ENCODE measurements around the gene CTSA. TPM values are rescaled to one million over a fixed set of nuclear protein-coding genes. Genes with fewer than 3 reads are reported as not detected.

The CTSA gene
- total RNA-seq, 1 donor from 2014 or later, result 23.0 TPM

GRCh38 chr20:45851501-45851900 is 39.6 kb upstream of the CTSA start:
- Histone ChIP-seq H3K4me1 (ENCODE audit: control insufficient read depth in 3 of 3, insufficient read depth in 3 of 3, low read length in 3 of 3) (peaks cover 18 to 22% (median 19%) of the 10 kb centered on the region in 3 donors), H3K27me3 (ENCODE audit: control insufficient read depth in 3 of 3, insufficient read depth in 3 of 3, low read length in 3 of 3) (no peaks in the 10 kb centered on the region), H3K9me3 (ENCODE audit: control insufficient read depth in 3 of 3, low read length in 3 of 3) (no peaks in the 10 kb centered on the region), H3K9ac (ENCODE audit: low read depth in 1 of 3, low read length in 3 of 3) (no peak overlapping the region), H3K4me3 (ENCODE audit: low read length in 3 of 3) (no peak overlapping the region), H3K27ac (ENCODE audit: low read depth, low read length) (no peak overlapping the region), H3K36me3 (ENCODE audit: control insufficient read depth in 3 of 3, insufficient read depth in 3 of 3, low read length in 3 of 3) (peaks cover 27 to 46% (median 31%) of the 10 kb centered on the region in 3 donors)

GRCh38 chr20:45852326-45852725 is 38.8 kb upstream of the CTSA start:
- Histone ChIP-seq H3K9me3 (ENCODE audit: control insufficient read depth in 3 of 3, low read length in 3 of 3) (no peaks in the 10 kb centered on the region), H3K4me1 (ENCODE audit: control insufficient read depth in 3 of 3, insufficient read depth in 3 of 3, low read length in 3 of 3) (peaks cover 22 to 25% (median 23%) of the 10 kb centered on the region in 3 donors), H3K27me3 (ENCODE audit: control insufficient read depth in 3 of 3, insufficient read depth in 3 of 3, low read length in 3 of 3) (no peaks in the 10 kb centered on the region), H3K36me3 (ENCODE audit: control insufficient read depth in 3 of 3, insufficient read depth in 3 of 3, low read length in 3 of 3) (peaks cover 22 to 39% (median 26%) of the 10 kb centered on the region in 3 donors), H3K27ac (ENCODE audit: low read depth, low read length) (no peak overlapping the region), H3K4me3 (ENCODE audit: low read length in 3 of 3) (no peak overlapping the region), H3K9ac (ENCODE audit: low read depth in 1 of 3, low read length in 3 of 3) (no peak overlapping the region)

GRCh38 chr20:45853484-45853883 is 37.7 kb upstream of the CTSA start:
- no peak overlapping the region for H3K4me3 ChIP-seq (ENCODE audit: low read length in 3 of 3)
- H3K27me3 ChIP-seq (ENCODE audit: control insufficient read depth in 3 of 3, insufficient read depth in 3 of 3, low read length in 3 of 3), result no peaks in the 10 kb centered on the region
- no peaks in the 10 kb centered on the region for H3K9me3 ChIP-seq (ENCODE audit: control insufficient read depth in 3 of 3, low read length in 3 of 3)
- H3K4me1 ChIP-seq (ENCODE audit: control insufficient read depth in 3 of 3, insufficient read depth in 3 of 3, low read length in 3 of 3), result peaks cover 28 to 35% (median 31%) of the 10 kb centered on the region in 3 donors
- no peak overlapping the region for H3K9ac ChIP-seq (ENCODE audit: low read depth in 1 of 3, low read length in 3 of 3)
- H3K27ac ChIP-seq (ENCODE audit: low read depth, low read length), result no peak overlapping the region
- peaks cover 18 to 34% (median 23%) of the 10 kb centered on the region in 3 donors for H3K36me3 ChIP-seq (ENCODE audit: control insufficient read depth in 3 of 3, insufficient read depth in 3 of 3, low read length in 3 of 3)

DNA sequence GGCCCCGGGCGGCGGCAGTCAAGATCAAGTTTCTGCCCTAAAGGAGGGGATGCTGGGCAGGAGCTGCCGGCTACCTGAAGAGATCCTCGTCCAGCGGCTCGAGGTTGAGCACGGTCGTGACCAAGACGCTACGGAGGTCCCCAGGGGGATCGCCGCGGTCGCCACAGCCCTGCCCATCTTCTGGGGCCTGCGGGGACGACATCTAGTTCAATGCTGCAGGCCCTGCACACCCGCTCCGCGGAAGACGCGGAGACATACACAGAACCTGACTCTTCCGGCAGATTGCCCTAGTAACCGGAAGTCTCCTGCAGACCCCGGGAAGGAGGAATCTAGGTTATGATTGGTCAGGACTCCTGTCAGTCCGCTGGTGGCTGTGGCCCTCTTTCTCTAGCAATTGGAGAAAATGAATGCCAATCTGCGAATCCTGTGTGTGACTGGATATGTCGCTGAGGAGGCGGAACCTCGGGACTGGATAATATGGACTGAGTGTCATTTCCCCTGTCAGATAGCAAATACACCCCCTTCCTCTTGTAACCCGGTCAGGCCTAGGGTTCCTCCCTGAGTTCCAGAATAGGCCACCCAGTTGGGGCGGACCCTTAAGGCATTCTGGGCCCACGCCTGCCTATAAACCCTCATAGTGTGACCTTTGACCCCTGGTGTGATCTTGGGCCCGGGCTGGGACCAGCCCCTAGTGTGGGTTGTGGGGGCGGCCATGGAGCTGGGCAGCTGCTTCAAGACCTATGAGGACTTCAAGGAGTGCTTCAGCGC is 33.8 kb upstream of the CTSA start, which contains the start of the genes ACOT8 and ZSWIM3:
Gene ACOT8, minus strand, starts transcription at position 279 of the 768 bp plus-strand sequence. Its CDS starts 77 bp downstream, at position 202.
Gene ZSWIM3, plus strand, starts transcription at position 501 of the 768 bp plus-strand sequence. Its CDS starts 212 bp downstream, at position 713.
- peak within 1 kb of the TSS; percentile 83 to 96 (median 92) for H3K9ac ChIP-seq (ENCODE audit: low read depth in 1 of 3, low read length in 3 of 3)
- H3K27ac ChIP-seq (ENCODE audit: low read depth, low read length), result peak within 1 kb of the TSS; percentile 89
- H3K36me3 ChIP-seq (ENCODE audit: control insufficient read depth in 3 of 3, insufficient read depth in 3 of 3, low read length in 3 of 3), result peaks cover 6 to 17% (median 8%) of the 10 kb centered on the region in 3 donors
- peaks cover 27 to 36% (median 28%) of the 10 kb centered on the region in 3 donors for H3K4me1 ChIP-seq (ENCODE audit: control insufficient read depth in 3 of 3, insufficient read depth in 3 of 3, low read length in 3 of 3)
- H3K9me3 ChIP-seq (ENCODE audit: control insufficient read depth in 3 of 3, low read length in 3 of 3), result no peaks in the 10 kb centered on the region
- peak within 1 kb of the TSS; percentile 94 to 95 (median 95) for H3K4me3 ChIP-seq (ENCODE audit: low read length in 3 of 3)
- H3K27me3 ChIP-seq (ENCODE audit: control insufficient read depth in 3 of 3, insufficient read depth in 3 of 3, low read length in 3 of 3), result no peaks in the 10 kb centered on the region

DNA sequence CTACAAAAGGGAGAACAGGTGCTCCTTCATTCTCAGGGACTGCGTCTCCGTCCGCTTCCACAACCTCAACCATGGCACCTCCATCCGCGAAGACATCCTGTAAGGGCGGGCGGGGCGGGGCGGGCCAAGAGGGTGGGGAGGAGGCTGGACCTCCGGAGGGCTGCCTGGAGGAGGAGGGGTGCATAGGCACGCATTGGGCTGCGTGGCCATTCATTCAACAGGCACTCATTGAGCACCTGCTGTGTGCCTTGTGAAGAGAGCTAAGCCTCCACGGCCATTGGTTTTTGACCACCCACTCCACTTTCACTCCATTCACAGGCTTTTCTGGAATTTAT is 33.3 kb upstream of the CTSA start:
- H3K9ac ChIP-seq (ENCODE audit: low read depth in 1 of 3, low read length in 3 of 3), result peak overlapping the region; percentile 83 to 92 (median 90)
- H3K4me1 ChIP-seq (ENCODE audit: control insufficient read depth in 3 of 3, insufficient read depth in 3 of 3, low read length in 3 of 3), result peaks cover 27 to 36% (median 28%) of the 10 kb centered on the region in 3 donors
- H3K36me3 ChIP-seq (ENCODE audit: control insufficient read depth in 3 of 3, insufficient read depth in 3 of 3, low read length in 3 of 3), result peaks cover 4 to 17% (median 6%) of the 10 kb centered on the region in 3 donors
- no peaks in the 10 kb centered on the region for H3K9me3 ChIP-seq (ENCODE audit: control insufficient read depth in 3 of 3, low read length in 3 of 3)
- H3K27ac ChIP-seq (ENCODE audit: low read depth, low read length), result peak overlapping the region; percentile 89
- H3K27me3 ChIP-seq (ENCODE audit: control insufficient read depth in 3 of 3, insufficient read depth in 3 of 3, low read length in 3 of 3), result no peaks in the 10 kb centered on the region
- peak overlapping the region; percentile 94 to 95 (median 95) for H3K4me3 ChIP-seq (ENCODE audit: low read length in 3 of 3)

DNA sequence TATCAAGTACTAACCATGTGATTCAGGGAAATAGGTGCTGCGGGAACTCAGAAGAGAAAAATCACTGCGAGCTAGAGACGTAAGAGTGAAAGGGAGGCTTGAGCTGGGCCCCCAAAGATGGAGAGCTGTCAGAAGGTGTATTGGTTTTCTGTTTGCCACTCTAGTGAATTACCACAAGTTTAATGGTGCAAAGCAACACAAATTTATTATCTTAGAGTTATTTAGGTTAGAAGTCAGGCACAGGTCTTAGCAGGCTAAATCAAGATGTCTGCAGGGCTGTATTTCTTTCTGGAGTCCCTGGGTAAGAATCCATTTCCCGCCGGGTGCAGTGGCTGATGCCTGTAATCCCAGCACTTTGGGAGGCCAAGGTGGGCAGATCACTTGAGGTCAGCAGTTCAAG is 31.2 kb upstream of the CTSA start:
- H3K27me3 ChIP-seq (ENCODE audit: control insufficient read depth in 3 of 3, insufficient read depth in 3 of 3, low read length in 3 of 3), result no peaks in the 10 kb centered on the region
- H3K4me3 ChIP-seq (ENCODE audit: low read length in 3 of 3), result no peak overlapping the region
- H3K36me3 ChIP-seq (ENCODE audit: control insufficient read depth in 3 of 3, insufficient read depth in 3 of 3, low read length in 3 of 3), result peaks cover under 1 to 2% (median under 1%) of the 10 kb centered on the region in 3 donors
- no peak overlapping the region for H3K27ac ChIP-seq (ENCODE audit: low read depth, low read length)
- H3K4me1 ChIP-seq (ENCODE audit: control insufficient read depth in 3 of 3, insufficient read depth in 3 of 3, low read length in 3 of 3), result peaks cover 22 to 31% (median 24%) of the 10 kb centered on the region in 3 donors
- no peak overlapping the region for H3K9ac ChIP-seq (ENCODE audit: low read depth in 1 of 3, low read length in 3 of 3)
- no peaks in the 10 kb centered on the region for H3K9me3 ChIP-seq (ENCODE audit: control insufficient read depth in 3 of 3, low read length in 3 of 3)

DNA sequence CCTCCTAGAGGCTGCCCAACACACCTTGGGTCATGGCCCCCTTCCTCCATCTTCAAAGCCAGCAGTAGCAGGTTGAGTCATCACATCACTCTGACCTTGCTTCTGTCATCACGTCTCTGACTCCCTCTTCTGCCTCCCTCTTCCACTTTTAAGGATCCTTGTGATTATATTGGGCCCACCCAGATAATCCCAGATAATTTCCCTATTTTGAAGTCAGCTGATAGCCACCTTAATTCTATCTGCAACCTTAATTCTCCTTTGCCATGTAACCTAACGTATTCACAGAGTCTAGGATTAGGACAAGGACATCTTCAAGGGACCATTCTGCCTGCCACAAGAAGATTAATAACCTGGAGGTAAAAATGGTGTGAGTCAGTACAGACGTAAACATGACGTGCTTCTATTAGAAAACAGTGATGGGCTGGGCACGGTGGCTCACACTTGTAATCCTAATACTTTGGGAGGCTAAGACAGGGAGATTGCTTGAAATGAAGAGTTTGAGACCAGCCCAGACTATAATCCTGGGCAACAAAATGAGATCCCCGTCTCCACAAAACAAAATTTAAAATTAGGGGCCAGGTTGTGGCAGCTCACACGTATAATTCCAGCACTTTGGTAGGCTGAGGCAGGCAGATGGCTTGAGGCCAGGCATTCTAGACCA is 30.4 kb upstream of the CTSA start:
- H3K27ac ChIP-seq (ENCODE audit: low read depth, low read length), result no peak overlapping the region
- H3K36me3 ChIP-seq (ENCODE audit: control insufficient read depth in 3 of 3, insufficient read depth in 3 of 3, low read length in 3 of 3), result no peaks in the 10 kb centered on the region
- no peaks in the 10 kb centered on the region for H3K27me3 ChIP-seq (ENCODE audit: control insufficient read depth in 3 of 3, insufficient read depth in 3 of 3, low read length in 3 of 3)
- no peak overlapping the region for H3K9ac ChIP-seq (ENCODE audit: low read depth in 1 of 3, low read length in 3 of 3)
- H3K9me3 ChIP-seq (ENCODE audit: control insufficient read depth in 3 of 3, low read length in 3 of 3), result no peaks in the 10 kb centered on the region
- H3K4me1 ChIP-seq (ENCODE audit: control insufficient read depth in 3 of 3, insufficient read depth in 3 of 3, low read length in 3 of 3), result peaks cover 17 to 26% (median 18%) of the 10 kb centered on the region in 3 donors
- H3K4me3 ChIP-seq (ENCODE audit: low read length in 3 of 3), result no peak overlapping the region

DNA sequence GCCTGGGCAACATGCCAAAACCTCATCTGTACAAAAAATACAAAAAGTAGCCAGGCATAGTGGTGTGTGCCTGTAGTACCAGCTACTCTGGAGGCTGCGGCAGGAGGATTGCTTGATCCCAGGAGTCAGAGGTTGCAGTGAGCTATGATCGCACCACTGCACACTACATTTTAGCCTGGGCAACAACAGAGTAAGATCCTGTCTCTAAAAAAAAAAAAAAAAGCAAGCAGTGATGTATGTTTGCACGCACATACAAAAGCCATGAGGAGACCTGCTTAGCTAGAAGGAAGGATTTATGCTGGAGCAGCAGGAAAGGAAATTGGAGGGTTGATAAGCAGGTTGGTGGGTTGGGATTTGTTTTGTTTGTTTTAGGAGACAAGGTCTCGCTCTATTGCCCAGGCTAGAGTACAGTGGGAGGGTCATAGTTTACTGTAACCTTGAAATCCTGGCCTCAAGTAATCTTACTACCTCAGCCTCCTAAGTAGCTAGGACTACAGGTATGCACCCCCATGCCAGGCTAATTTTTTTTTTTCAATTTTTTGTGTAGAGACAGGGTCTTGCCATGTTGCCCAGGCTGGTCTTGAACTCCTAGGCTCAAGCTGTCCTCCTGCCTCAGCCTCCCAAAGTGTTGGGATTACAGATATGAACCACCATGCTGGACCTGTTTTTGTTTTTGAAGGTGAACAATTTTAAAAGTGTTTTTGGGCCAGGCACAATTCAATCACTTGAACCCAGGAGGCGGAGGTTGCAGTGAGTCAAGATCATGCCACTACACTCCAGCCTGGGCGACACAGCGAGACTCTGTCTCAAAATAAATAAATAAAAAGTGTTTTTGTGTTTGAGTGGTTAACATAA is 29.7 kb upstream of the CTSA start:
- Histone ChIP-seq H3K4me3 (ENCODE audit: low read length in 3 of 3) (no peak overlapping the region), H3K4me1 (ENCODE audit: control insufficient read depth in 3 of 3, insufficient read depth in 3 of 3, low read length in 3 of 3) (peaks cover 9 to 18% (median 10%) of the 10 kb centered on the region in 3 donors), H3K27ac (ENCODE audit: low read depth, low read length) (no peak overlapping the region), H3K9me3 (ENCODE audit: control insufficient read depth in 3 of 3, low read length in 3 of 3) (no peaks in the 10 kb centered on the region), H3K27me3 (ENCODE audit: control insufficient read depth in 3 of 3, insufficient read depth in 3 of 3, low read length in 3 of 3) (no peaks in the 10 kb centered on the region), H3K36me3 (ENCODE audit: control insufficient read depth in 3 of 3, insufficient read depth in 3 of 3, low read length in 3 of 3) (no peaks in the 10 kb centered on the region), H3K9ac (ENCODE audit: low read depth in 1 of 3, low read length in 3 of 3) (no peak overlapping the region)

DNA sequence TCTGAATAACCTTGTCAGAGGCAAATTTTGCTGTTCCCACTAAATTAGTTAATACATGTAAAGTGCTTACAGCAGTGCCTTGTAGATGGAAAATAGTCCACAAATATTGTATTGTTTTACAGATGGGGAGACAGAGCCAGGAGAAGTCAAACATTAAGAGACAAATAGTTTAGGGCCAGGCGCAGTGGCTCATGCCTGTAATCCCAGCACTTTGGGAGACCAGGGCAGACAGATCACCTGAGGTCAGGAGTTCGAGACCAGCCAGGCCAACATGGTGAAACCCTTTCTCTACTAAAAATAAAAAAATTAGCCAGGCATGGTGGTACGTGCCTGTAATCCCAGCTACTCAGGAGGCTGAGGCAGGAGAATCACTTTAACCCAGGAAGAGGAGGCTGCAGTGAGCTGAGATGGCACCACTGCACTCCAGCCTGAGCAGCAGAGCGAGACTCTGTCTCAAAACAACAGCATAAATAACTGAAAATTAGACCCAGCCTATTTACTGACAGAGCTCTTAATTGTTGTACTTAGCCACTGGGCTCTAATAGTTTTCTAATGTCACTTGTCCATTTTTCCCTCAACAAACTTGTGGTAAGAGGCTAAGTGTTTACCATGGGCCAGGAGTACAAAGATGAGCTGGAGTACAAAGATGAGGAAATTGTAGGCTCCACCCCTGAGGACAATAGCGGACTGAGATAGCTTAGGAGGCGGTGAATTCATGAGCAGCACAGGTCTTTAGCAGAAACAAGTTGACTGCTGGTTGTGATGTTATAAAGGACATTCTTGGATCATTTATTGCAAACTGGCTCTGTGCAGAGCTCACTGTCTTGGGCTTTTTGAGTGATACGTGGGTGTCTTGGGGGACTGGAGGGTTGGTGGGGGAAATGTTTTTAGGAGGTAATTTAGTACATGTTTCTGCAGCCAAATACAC is 27.3 kb upstream of the CTSA start:
- Histone ChIP-seq H3K9me3 (ENCODE audit: control insufficient read depth in 3 of 3, low read length in 3 of 3) (no peaks in the 10 kb centered on the region), H3K9ac (ENCODE audit: low read depth in 1 of 3, low read length in 3 of 3) (no peak overlapping the region), H3K27ac (ENCODE audit: low read depth, low read length) (no peak overlapping the region), H3K27me3 (ENCODE audit: control insufficient read depth in 3 of 3, insufficient read depth in 3 of 3, low read length in 3 of 3) (no peaks in the 10 kb centered on the region), H3K36me3 (ENCODE audit: control insufficient read depth in 3 of 3, insufficient read depth in 3 of 3, low read length in 3 of 3) (no peaks in the 10 kb centered on the region), H3K4me1 (ENCODE audit: control insufficient read depth in 3 of 3, insufficient read depth in 3 of 3, low read length in 3 of 3) (no peaks in the 10 kb centered on the region), H3K4me3 (ENCODE audit: low read length in 3 of 3) (no peak overlapping the region)

Measured in skeletal muscle tissue (tissue), 4 donors.